Testis (tissue), 2 donors: ENCODE measurements around the gene SUPT3H.

Source experiments
- CTCF ChIP-seq, 3 experiments: fragments of 450-650 bp in 2 of 3; fragments of 200-600 bp in 1 of 3; sonication (generic) in 1 of 3; IDR thresholded peaks; one replicate each; pipeline ENCODE4 v1.5.1; 2016 to 2019; ENCODE audit warnings: antibody characterized with exemption in 3 of 3, mild to moderate bottlenecking in 2 of 3, moderate library complexity in 1 of 3
- POLR2A ChIP-seq: fragments of 450-650 bp; IDR thresholded peaks from one replicate; pipeline ENCODE4 v1.6.1; 2017; ENCODE audit warnings: antibody characterized with exemption, mild to moderate bottlenecking, moderate library complexity

GRCh38 chr6:45200510-45200909, 177.2 kb downstream of the SUPT3H start:
- TF ChIP-seq CTCF (IDR thresholded peaks at IDR 0.05) (no peak), POLR2A (no peak)
